Measurements from ENCODE around the gene AGXT. TPM values are rescaled to one million over a fixed set of nuclear protein-coding genes. Genes with fewer than 3 reads are reported as not detected.

AGXT gene
- total and polyA plus RNA-seq, 2 of the 8 experiments (the other 6 are each of a cell fraction or from before 2014, with no cell fraction given): 0.03 TPM; not detected in 1

GRCh38 chr2:240888890-240889573 lies 20.4 kb downstream of the AGXT start:
- H3K14ac ChIP-seq (ENCODE audit: insufficient read length): no peak overlapping the region
- no peak overlapping the region for H3K27ac ChIP-seq (ENCODE audit: low read depth, low read length)
- no peaks in the 10 kb centered on the region for H3K9me3 ChIP-seq (ENCODE audit: insufficient read depth in 2 of 2, low read depth in 1 of 2, low read length in 1 of 2)
- H2BK20ac ChIP-seq (ENCODE audit: low read length): no peak overlapping the region
- no peaks in the 10 kb centered on the region for H4K20me1 ChIP-seq (replicated peaks in 1 of 2; ENCODE audit: control insufficient read depth in 1 of 2, insufficient read depth in 2 of 2, low read length in 2 of 2)
- H2AFZ ChIP-seq (ENCODE audit: low read length): no peak overlapping the region
- peak overlapping the region; percentile 51; the same call in 1 of the 2 replicates for H4K8ac ChIP-seq (ENCODE audit: extremely low read depth, insufficient read depth, low read length)
- H2BK5ac ChIP-seq (ENCODE audit: low read depth, low read length): no peak overlapping the region
- no peak overlapping the region for H2BK12ac ChIP-seq (ENCODE audit: low read depth, low read length)
- no peak overlapping the region for H3K4me2 ChIP-seq (ENCODE audit: insufficient read depth in 1 of 2, low read depth in 2 of 2, low read length in 2 of 2)
- H3K79me2 ChIP-seq (ENCODE audit: control insufficient read depth in 1 of 2, insufficient read depth in 2 of 2, low read length in 2 of 2): no peaks in the 10 kb centered on the region
- H4K91ac ChIP-seq (replicated peaks; ENCODE audit: insufficient read length, low read length): no peak overlapping the region
- no peak overlapping the region for H3K4ac ChIP-seq (replicated peaks; ENCODE audit: insufficient read length, low read depth, low read length)
- H2BK15ac ChIP-seq (ENCODE audit: low read length): no peak overlapping the region
- FAIRE-seq (no peak), DNase-seq (ENCODE audit: low read depth in 1 of 2, low spot score in 2 of 2) (no peak)
- H3K36me3 ChIP-seq (ENCODE audit: control insufficient read depth in 2 of 4, insufficient read depth in 4 of 4, low read length in 3 of 4): no peaks in the 10 kb centered on the region
- H2AK5ac ChIP-seq (ENCODE audit: low read depth, low read length): no peak overlapping the region
- peaks cover 0 to 2% (median 0%) of the 10 kb centered on the region in 4 experiments; a peak in 2 of 7 replicates for H3K4me1 ChIP-seq (replicated peaks in 1 of 4; ENCODE audit: control insufficient read depth in 3 of 4, insufficient read depth in 4 of 4, low read length in 3 of 4)
- no peak overlapping the region for H3K4me3 ChIP-seq (ENCODE audit: extremely low read depth in 1 of 4, insufficient read depth in 2 of 4, low read depth in 3 of 4, low read length in 4 of 4)
- no peak overlapping the region for H3K23ac ChIP-seq (ENCODE audit: insufficient read length)
- no peak overlapping the region for H3K18ac ChIP-seq (ENCODE audit: extremely low read depth, low read length)
- 89% methylated on average over 9 of the region's 11 CpGs; no CpG with 5 or more reads in 1 of the 2 experiments for WGBS, 2 experiments (ENCODE audit: extremely low coverage in 1 of 2, insufficient coverage in 1 of 2, insufficient read length in 1 of 2, insufficient replicate concordance in 2 of 2, low coverage in 1 of 2, low lambda C conversion rate in 2 of 2, missing lambda C conversion rate in 1 of 2)
- CTCF ChIA-PET (ENCODE audit: partially characterized antibody): interaction anchor here (1.1 to 4.4 kb wide), 5 partner anchors 11 to 66 kb away, joined by 3 to 26 read pairs (median 3); no protein-coding TSS in a partner anchor
- no peaks in the 10 kb centered on the region for H3K27me3 ChIP-seq (replicated peaks in 1 of 4; ENCODE audit: control insufficient read depth in 3 of 4, extremely low read depth in 1 of 4, insufficient read depth in 3 of 4, low read length in 3 of 4)
- no peak overlapping the region for H2BK120ac ChIP-seq (replicated peaks; ENCODE audit: low read depth, low read length)
- H3K56ac ChIP-seq (replicated peaks; ENCODE audit: insufficient read length, low read depth, low read length): no peak overlapping the region
- H3K9ac ChIP-seq (replicated peaks in 1 of 4; ENCODE audit: extremely low read depth in 1 of 4, low read depth in 3 of 4, low read length in 3 of 4): no peak overlapping the region
- no peak overlapping the region for H4K5ac ChIP-seq (ENCODE audit: insufficient read length, low read depth, low read length)
- POLR2A ChIA-PET (ENCODE audit: partially characterized antibody): no interaction called here
- H3K79me1 ChIP-seq (ENCODE audit: low read depth, low read length): no peaks in the 10 kb centered on the region
- no peaks in the 10 kb centered on the region for H3K23me2 ChIP-seq (ENCODE audit: low read depth, low read length)
- TF ChIP-seq TEAD4 (IDR thresholded peaks at IDR 0.05; ENCODE audit: low read depth, low read length) (no peak), RXRA (IDR thresholded peaks at IDR 0.05; ENCODE audit: insufficient read depth, low read depth, low read length) (no peak), SIRT6 (IDR thresholded peaks at IDR 0.05; ENCODE audit: low read length) (no peak), ZNF274 (IDR thresholded peaks at IDR 0.05; ENCODE audit: borderline replicate concordance, extremely low read depth, low read length) (no peak), CBX5 (IDR thresholded peaks at IDR 0.05; ENCODE audit: low read depth, low read length) (no peak), YY1 (IDR thresholded peaks at IDR 0.05; ENCODE audit: low read depth, low read length) (no peak), CEBPB (IDR thresholded peaks at IDR 0.05; ENCODE audit: low read depth, low read length) (no peak), NANOG (IDR thresholded peaks at IDR 0.05; ENCODE audit: insufficient read depth, low read depth, low read length, poor library complexity, severe bottlenecking) (no peak), POLR2A (IDR thresholded peaks at IDR 0.05; ENCODE audit: control extremely low read depth in 1 of 2, low read depth in 2 of 2, low read length in 2 of 2) (no peak), KDM1A (IDR thresholded peaks at IDR 0.05; ENCODE audit: borderline replicate concordance, low read length) (no peak), CBX8 (IDR thresholded peaks at IDR 0.05; ENCODE audit: borderline replicate concordance, low read depth, low read length) (no peak), POLR2AphosphoS5 (IDR thresholded peaks at IDR 0.05; ENCODE audit: low read depth, low read length) (no peak), TCF12 (IDR thresholded peaks at IDR 0.05; ENCODE audit: low read depth, low read length) (no peak)

Measured in H1 (cell line).